Measurements from ENCODE around the gene SEMA4F. TPM values are rescaled to one million over a fixed set of nuclear protein-coding genes. Genes with fewer than 3 reads are reported as not detected.

SEMA4F gene
- total RNA-seq, 1 experiment from 2014 or later: 6.6 TPM

DNA sequence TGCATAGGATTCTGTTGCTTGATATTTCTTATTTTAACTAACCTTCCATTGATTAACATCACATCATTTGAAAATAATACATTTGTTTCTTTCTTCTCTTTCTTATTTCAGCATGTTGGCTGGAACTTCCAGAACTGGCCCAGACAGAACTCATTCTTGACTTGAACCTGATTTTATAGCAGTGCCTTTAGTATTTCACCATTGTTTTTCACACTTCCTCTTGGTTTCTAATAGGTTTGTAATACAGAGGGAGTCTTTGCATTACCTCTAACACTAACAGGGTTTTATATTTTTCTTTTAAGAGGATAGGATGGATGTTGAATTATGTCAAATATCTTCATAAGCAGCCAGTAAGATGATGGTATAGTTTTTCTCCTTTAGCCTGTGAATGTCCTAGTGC, 39.2 kb downstream of the SEMA4F start:
- Histone ChIP-seq H3K4ac (ENCODE audit: low read depth, low read length) (no peak overlapping the region), H4K5ac (ENCODE audit: insufficient read length, low read depth, low read length) (no peak overlapping the region), H3K27ac (ENCODE audit: insufficient read length, low read depth, low read length) (no peak overlapping the region), H3K9me3 (ENCODE audit: control insufficient read depth, low read depth, low read length) (no peaks in the 10 kb centered on the region), H2AK5ac (ENCODE audit: insufficient read length, low read length) (no peak overlapping the region), H3K23ac (ENCODE audit: insufficient read length, low read depth, low read length) (no peak overlapping the region), H2BK5ac (ENCODE audit: insufficient read length, low read length) (no peak overlapping the region), H3K4me1 (ENCODE audit: insufficient read depth, low read length) (no peaks in the 10 kb centered on the region), H4K91ac (ENCODE audit: insufficient read length, low read depth, low read length) (no peak overlapping the region), H4K20me1 (ENCODE audit: control insufficient read depth, insufficient read depth, insufficient read length) (no peaks in the 10 kb centered on the region), H3K18ac (ENCODE audit: insufficient read length, low read depth, low read length) (no peak overlapping the region), H3K14ac (ENCODE audit: insufficient read depth, low read length) (no peak overlapping the region), H3K27me3 (ENCODE audit: insufficient read depth, low read length) (no peaks in the 10 kb centered on the region), H2BK120ac (ENCODE audit: low read depth, low read length, poor library complexity, severe bottlenecking) (no peak overlapping the region), H3K79me1 (ENCODE audit: insufficient read depth, low read depth, low read length, poor library complexity, severe bottlenecking) (no peaks in the 10 kb centered on the region), H3K9ac (ENCODE audit: extremely low read depth, insufficient read length, low read length) (no peak overlapping the region), H2BK20ac (ENCODE audit: low read depth, low read length, poor library complexity, severe bottlenecking) (no peak overlapping the region), H4K8ac (replicated peaks; ENCODE audit: insufficient read length, low read depth, low read length) (no peak overlapping the region), H2BK12ac (ENCODE audit: insufficient read length, low read depth, low read length) (no peak overlapping the region), H2AFZ (ENCODE audit: low read length) (no peak overlapping the region), H3K56ac (ENCODE audit: insufficient read length, low read depth, low read length) (no peak overlapping the region), H3K23me2 (ENCODE audit: insufficient read length, low read depth, low read length, poor library complexity, severe bottlenecking) (no peaks in the 10 kb centered on the region), H3T11ph (ENCODE audit: low read length) (no peak overlapping the region), H2BK15ac (ENCODE audit: low read depth, low read length) (no peak overlapping the region), H3K4me2 (ENCODE audit: insufficient read depth, insufficient read length, low read length) (no peak overlapping the region), H3K79me2 (ENCODE audit: insufficient read depth, low read length) (peaks cover 1% of the 10 kb centered on the region; the same call in 1 of the 2 replicates)
- TF ChIP-seq CTCF (conservative IDR thresholded peaks at IDR 0.05): no peak
- no peaks in the 10 kb centered on the region for H3K27me3 Mint-ChIP-seq (ENCODE audit: low read depth)
- H3K27ac Mint-ChIP-seq: no peak overlapping the region
- H3K9me3 Mint-ChIP-seq: no peaks in the 10 kb centered on the region
- DNase-seq: no peak
- no peaks in the 10 kb centered on the region; a peak in 1 of 4 replicates for H3K4me1 Mint-ChIP-seq
- no peaks in the 10 kb centered on the region for H3K36me3 Mint-ChIP-seq (ENCODE audit: insufficient read depth in 1 of 3, low read depth in 3 of 3)
- H3K4me3 Mint-ChIP-seq: no peak overlapping the region

Data from H9 (cell line).